ENCODE data around the gene MMP26. TPM values are rescaled to one million over a fixed set of nuclear protein-coding genes. Genes with fewer than 3 reads are reported as not detected.

MMP26 gene
- total RNA-seq, 1 experiment from 2014 or later, result not detected

DNA sequence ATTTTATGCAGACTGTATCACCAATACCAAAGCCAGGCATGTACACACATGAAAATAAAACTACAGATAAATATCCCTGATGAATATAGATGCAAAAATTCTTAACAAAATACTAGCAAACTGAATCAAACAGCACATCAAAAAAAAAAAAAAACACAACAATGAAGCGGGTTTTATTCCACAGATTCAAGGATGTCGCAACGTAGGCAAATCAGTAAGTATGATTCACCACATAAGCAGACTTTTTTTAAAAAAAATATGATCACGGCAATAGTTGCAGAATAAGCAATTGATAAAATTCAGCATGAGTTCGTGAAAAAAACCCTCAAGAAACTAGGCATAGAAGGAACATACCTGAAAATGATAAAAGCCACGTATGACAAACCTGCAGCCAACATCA is 43.9 kb downstream of the MMP26 start:
- Histone ChIP-seq H3K4me1 (ENCODE audit: insufficient read depth, low read length, poor library complexity, severe bottlenecking) (no peaks in the 10 kb centered on the region), H3K27me3 (replicated peaks; ENCODE audit: insufficient read depth, low read depth, low read length, poor library complexity) (no peaks in the 10 kb centered on the region), H3K9me3 (ENCODE audit: low read depth, low read length, poor library complexity, severe bottlenecking) (no peaks in the 10 kb centered on the region), H3K36me3 (ENCODE audit: insufficient read depth, low read length, poor library complexity, severe bottlenecking) (no peaks in the 10 kb centered on the region), H3K27ac (ENCODE audit: low read depth, low read length, poor library complexity, severe bottlenecking) (no peak overlapping the region), H3K4me3 (ENCODE audit: low read depth, low read length, poor library complexity, severe bottlenecking) (no peak overlapping the region)
- no TSS peak for BruUV-seq (replicated peaks)
- no peak for DNase-seq (ENCODE audit: low spot score)
- intact Hi-C loops (cut with micrococcal nuclease; ENCODE audit: unreplicated experiment), result no loop called here
- POLR2A ChIA-PET (ENCODE audit: low non-redundant PET), result no interaction called here
- CTCF ChIA-PET, result no interaction called here
- TF ChIP-seq CTCF (conservative IDR thresholded peaks at IDR 0.05; ENCODE audit: low read depth, low read length), result no peak
- TF ChIP-seq EZH2 (IDR thresholded peaks at IDR 0.05; ENCODE audit: borderline replicate concordance, low read depth, low read length, poor library complexity, severe bottlenecking), result no peak

- intact Hi-C loops (cut with micrococcal nuclease; ENCODE audit: unreplicated experiment), result no loop called here
- Histone ChIP-seq H3K27ac (ENCODE audit: low read depth, low read length, poor library complexity, severe bottlenecking) (no peak overlapping the region), H3K9me3 (ENCODE audit: low read depth, low read length, poor library complexity, severe bottlenecking) (no peaks in the 10 kb centered on the region), H3K27me3 (replicated peaks; ENCODE audit: insufficient read depth, low read depth, low read length, poor library complexity) (no peaks in the 10 kb centered on the region), H3K36me3 (ENCODE audit: insufficient read depth, low read length, poor library complexity, severe bottlenecking) (no peaks in the 10 kb centered on the region), H3K4me1 (ENCODE audit: insufficient read depth, low read length, poor library complexity, severe bottlenecking) (no peaks in the 10 kb centered on the region), H3K4me3 (ENCODE audit: low read depth, low read length, poor library complexity, severe bottlenecking) (no peak overlapping the region)
- ChIA-PET POLR2A (ENCODE audit: low non-redundant PET) (no interaction called here), CTCF (no interaction called here)
- DNase-seq (ENCODE audit: low spot score), result no peak
- TF ChIP-seq CTCF (conservative IDR thresholded peaks at IDR 0.05; ENCODE audit: low read depth, low read length) (no peak), EZH2 (IDR thresholded peaks at IDR 0.05; ENCODE audit: borderline replicate concordance, low read depth, low read length, poor library complexity, severe bottlenecking) (no peak)
- BruUV-seq (replicated peaks), result no TSS peak
Observed at GRCh38 chr11:4751201-4751600, 46.6 kb downstream of the MMP26 start.

Other genes starting within 250 kb of the MMP26 start
- not detected in 2 replicates for gene OR52K1, start 222.1 kb upstream of the MMP26 start, total RNA-seq (2021)
- gene OR52M1, start 159.6 kb upstream of the MMP26 start, total RNA-seq (2021), result not detected in 2 replicates
- not detected in 2 replicates for gene OR52I2, start 123.0 kb upstream of the MMP26 start, total RNA-seq (2021)
- not detected in 2 replicates for gene OR52I1, start 110.7 kb upstream of the MMP26 start, total RNA-seq (2021)
- gene TRIM68, start 96.6 kb upstream of the MMP26 start, total RNA-seq (2021), result 5.7 and 7.1 TPM in 2 replicates
- gene OR51D1, start 67.3 kb upstream of the MMP26 start, total RNA-seq (2021), result not detected in 2 replicates
- gene OR51E1, start 60.8 kb upstream of the MMP26 start, total RNA-seq (2021), result not detected in 2 replicates
- gene OR51E2, start 6.9 kb upstream of the MMP26 start, total RNA-seq (2021), result not detected in 2 replicates
- gene OR51F1, start 65.2 kb downstream of the MMP26 start, total RNA-seq (2021), result not detected in 2 replicates
- gene OR52R1, start 99.6 kb downstream of the MMP26 start, total RNA-seq (2021), result not detected in 2 replicates
- gene OR51F2, start 116.5 kb downstream of the MMP26 start, total RNA-seq (2021), result not detected in 2 replicates
- not detected in 2 replicates for gene OR51S1, start 144.4 kb downstream of the MMP26 start, total RNA-seq (2021)
- not detected in 2 replicates for gene OR51T1, start 177.1 kb downstream of the MMP26 start, total RNA-seq (2021)
- gene OR51A7, start 199.0 kb downstream of the MMP26 start, total RNA-seq (2021), result not detected in 2 replicates
- gene OR51G2, start 214.6 kb downstream of the MMP26 start, total RNA-seq (2021), result not detected in 2 replicates
- not detected in 2 replicates for gene OR51G1, start 219.6 kb downstream of the MMP26 start, total RNA-seq (2021)
- not detected in 2 replicates for gene OR51A4, start 242.8 kb downstream of the MMP26 start, total RNA-seq (2021)